Stimulated activated CD8-positive, alpha-beta memory T cell treated with anti-CD3 and anti-CD28 coated beads, Interleukin-7, amount 100 ng/mL, for 24 hours (primary cell): ENCODE measurements around the gene PAX2.

Experiments used
- DNase-seq: peaks from one replicate; pipeline ENCODE4 v3.0.0-alpha.2; 2020; ENCODE audit warnings: low read depth

PAX2 gene

GRCh38 chr10:100819424-100819823 lies 74.0 kb downstream of the PAX2 start:
- DNase-seq, result no peak

GRCh38 chr10:100823194-100823593 lies 77.8 kb downstream of the PAX2 start:
- DNase-seq, result no peak

DNA sequence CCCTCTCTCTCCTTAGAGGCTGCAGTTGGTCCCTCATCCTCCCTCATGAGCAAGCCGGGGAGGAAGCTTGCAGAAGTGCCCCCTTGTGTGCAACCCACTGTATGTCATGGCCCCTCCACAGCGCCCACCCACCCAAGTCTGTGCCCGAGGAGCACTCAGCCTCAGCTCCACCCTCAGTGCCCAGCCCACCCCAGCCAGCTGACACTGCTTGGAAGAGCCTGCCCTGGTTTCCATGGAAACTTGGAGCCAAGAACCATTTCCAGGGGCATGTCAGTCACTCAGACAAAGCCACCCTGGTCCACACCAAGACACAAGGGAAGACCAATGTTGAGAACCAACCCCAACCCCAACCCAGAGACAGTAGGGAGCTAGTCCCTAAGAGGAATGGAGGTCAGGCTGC lies 79.5 kb downstream of the PAX2 start:
- no peak for DNase-seq

GRCh38 chr10:100825325-100825875 lies 80.0 kb downstream of the PAX2 start:
- no peak for DNase-seq

- DNase-seq, result no peak
Measured at GRCh38 chr10:100826031-100826651, 80.8 kb downstream of the PAX2 start.

DNA sequence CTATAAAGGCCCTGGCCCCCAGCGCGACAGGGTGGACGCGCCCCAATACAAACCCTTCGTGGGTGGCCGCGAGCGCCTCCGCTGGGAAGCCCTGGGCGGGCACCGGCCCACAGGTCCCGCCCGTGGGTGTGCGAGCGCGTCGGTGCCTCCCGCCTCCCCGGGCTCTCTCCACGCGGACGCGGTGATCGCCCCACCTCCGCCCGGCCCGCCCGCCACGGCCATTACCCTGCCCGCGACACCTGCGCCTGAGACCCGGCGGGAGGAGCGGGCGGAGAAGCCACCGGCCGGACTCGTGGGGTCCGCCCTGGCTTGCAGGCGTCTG lies 81.2 kb downstream of the PAX2 start:
- DNase-seq, result no peak

- no peak for DNase-seq
Measured at GRCh38 chr10:100826983-100827818, 81.8 kb downstream of the PAX2 start.

- DNase-seq, result no peak
Measured at GRCh38 chr10:100827819-100828737, 82.7 kb downstream of the PAX2 start.

DNA sequence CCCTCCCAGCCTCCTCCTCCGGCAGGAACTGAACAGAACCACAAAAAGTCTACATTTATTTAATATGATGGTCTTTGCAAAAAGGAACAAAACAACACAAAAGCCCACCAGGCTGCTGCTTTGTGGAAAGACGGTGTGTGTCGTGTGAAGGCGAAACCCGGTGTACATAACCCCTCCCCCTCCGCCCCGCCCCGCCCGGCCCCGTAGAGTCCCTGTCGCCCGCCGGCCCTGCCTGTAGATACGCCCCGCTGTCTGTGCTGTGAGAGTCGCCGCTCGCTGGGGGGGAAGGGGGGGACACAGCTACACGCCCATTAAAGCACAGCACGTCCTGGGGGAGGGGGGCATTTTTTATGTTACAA lies 83.3 kb downstream of the PAX2 start:
- no peak for DNase-seq

- DNase-seq, result no peak
Measured at GRCh38 chr10:100829097-100829870, 83.9 kb downstream of the PAX2 start.

DNA sequence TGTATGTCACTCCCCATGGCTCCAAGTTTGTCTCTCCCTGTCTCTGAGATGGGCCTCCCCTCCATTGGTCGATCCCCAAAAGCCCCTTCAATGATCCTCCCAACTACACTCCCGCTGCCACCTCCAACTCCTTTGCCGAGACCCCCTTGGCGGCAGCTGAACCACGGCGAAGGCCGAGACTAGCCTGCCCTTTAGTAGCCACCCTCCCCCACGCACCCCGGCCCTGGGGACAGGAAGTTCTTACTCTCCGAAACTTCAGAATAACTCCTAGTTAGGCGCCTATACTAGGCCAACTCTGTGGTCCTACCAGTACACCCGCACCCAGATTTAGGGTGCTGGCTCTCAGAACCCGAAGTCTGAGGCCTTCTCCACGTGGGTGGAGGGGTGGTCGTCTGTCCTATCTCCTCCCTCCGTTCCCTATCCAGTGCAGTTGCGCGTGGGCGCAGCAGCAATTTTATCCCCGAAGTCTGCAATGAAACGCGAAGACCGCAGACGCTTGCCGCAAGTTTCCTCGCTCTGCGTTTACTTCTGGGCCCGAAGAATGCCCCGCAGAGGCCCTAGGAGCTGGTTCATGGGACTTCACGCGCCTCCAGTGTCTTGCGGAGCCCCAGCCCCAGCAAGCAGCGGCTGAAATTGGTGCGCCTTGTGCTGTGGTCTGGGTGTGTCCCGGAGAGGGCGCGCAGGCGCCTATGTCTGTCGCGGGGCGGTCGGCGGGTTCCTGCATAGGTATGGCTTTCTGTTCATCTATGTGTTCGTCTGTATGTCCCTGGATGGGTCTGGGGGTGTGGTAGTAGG lies 84.7 kb downstream of the PAX2 start:
- DNase-seq, result no peak

DNA sequence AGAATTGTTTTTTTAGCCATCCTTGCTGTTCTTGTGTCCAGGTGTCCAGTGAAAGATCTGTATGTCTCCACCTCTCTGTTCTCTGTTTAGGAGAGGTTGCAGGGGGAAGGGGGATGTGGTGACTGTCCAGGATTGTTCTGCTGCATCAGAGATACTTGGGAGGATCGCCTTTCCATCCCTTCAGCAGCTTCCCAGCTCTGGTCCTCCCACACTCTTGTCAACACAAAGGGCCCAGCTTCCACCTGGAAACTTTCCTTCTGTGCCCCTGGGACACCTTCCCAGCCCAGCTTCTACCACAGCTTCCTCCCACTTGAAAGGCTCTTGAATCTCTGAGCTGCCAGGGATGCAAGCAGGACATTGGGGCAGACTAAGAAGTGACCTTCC lies 85.3 kb downstream of the PAX2 start:
- no peak for DNase-seq

GRCh38 chr10:100831742-100832141 lies 86.4 kb downstream of the PAX2 start:
- DNase-seq, result no peak

DNA sequence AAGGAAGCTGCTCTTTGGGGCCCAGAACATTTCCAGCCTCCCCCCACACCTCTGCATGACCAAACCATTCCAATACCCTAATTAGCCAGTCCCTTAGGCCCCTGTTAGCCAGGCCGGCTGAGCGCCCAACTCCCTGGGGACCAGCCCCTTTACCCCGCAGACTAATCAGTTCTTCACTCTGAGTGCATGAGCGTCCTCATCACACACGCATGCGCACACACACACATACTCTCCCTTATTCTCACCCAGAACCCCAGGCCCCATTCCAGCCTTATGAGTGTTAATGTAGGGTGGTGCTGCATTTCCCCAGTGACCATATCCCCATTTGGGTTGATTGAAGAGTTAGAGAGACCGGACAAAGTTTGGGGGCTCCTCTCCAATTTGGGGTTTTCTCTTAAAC lies 90.4 kb downstream of the PAX2 start:
- DNase-seq, result no peak

- DNase-seq, result no peak
Measured at GRCh38 chr10:100836891-100837290, 91.5 kb downstream of the PAX2 start.

DNA sequence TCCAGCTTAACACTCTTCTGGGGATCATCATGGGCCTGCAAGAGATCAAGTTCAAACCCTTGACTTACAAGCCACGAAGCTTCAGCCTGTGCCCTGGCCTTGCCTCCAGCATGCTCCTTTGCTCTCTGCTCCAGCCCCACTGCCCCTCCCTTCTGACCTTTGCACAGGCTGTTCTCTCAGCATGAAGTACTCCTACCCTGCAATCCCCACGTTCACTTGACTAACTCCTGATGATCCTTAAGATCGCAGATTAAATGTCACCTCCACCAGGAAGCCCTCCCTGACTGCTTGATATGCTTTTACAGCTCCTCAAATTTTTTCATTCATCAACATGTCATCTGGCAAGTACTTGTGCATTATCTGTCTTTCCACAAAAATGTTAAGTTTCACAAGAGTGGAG lies 91.9 kb downstream of the PAX2 start:
- DNase-seq, result no peak

DNA sequence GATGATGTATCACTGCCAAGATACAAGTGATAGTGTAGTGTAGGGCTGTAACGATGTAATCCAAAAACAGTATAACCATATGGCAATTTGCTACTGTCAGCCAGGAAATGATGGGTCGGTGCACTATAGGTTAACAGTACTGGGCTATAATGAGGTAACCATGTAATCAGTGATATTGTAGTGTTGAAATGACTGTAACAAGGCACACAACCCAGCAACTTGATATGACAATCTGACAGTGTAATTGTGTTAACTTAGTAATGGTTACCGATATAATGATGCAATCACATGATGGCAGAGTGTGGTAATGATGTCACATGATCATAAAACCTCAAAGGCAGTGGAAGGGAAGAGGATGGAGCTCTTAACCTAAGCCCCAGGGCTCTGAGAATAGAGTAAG lies 93.6 kb downstream of the PAX2 start:
- DNase-seq, result no peak

GRCh38 chr10:100841528-100841927 lies 96.1 kb downstream of the PAX2 start:
- no peak for DNase-seq

GRCh38 chr10:100847440-100847839 lies 102.1 kb downstream of the PAX2 start:
- peak; percentile 40 for DNase-seq

DNA sequence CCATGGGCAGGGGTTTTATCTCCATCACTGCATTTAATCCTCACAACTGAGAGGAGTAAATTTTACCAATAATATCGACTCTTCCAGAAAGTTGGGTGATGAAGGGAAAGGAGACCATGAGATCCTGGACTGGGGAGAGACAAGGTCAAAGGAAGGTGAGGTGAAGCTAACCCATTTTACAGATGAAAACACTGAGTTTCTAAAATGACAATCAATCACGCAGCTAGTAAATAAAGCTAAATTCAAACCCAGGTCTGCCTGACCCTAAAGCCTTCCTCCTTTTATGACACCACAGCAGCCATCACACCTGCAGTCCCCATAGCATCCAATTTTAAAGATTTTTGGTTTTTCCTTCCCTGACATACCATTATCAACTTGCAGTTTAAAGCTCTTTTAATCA lies 103.4 kb downstream of the PAX2 start:
- no peak for DNase-seq

- no peak for DNase-seq
Measured at GRCh38 chr10:100858261-100858660, 112.9 kb downstream of the PAX2 start.
